ENCODE measurements around the gene DNAJB9.
A peak's percentile ranks its signal among the peaks of the same experiment; 100 is the strongest.
"Not testable (repeated sequence)": the region's sequence is repeated elsewhere in the genome, so short reads cannot be mapped to it uniquely, and the experiment has no call there.

The DNAJB9 gene

GRCh38 chr7:108569381-108570145, at the start of gene DNAJB9, which contains the start of gene THAP5:
Gene DNAJB9 (plus strand): TSS chr7:108569874. CDS start chr7:108571727, 1,853 bp downstream.
Gene THAP5 (minus strand): TSS chr7:108569706. CDS start chr7:108569569, 137 bp downstream.
- DNase-seq (ENCODE audit: low spot score), result peak; percentile 99

GRCh38 chr7:108522780-108523179, 46.9 kb upstream of the DNAJB9 start:
- no peak for DNase-seq (ENCODE audit: low spot score)

GRCh38 chr7:108525327-108525984, 44.2 kb upstream of the DNAJB9 start:
- DNase-seq (ENCODE audit: low spot score), result peak; percentile 39

GRCh38 chr7:108525985-108526767, 43.5 kb upstream of the DNAJB9 start, which contains the start of gene PNPLA8:
Gene PNPLA8 (minus strand): TSS chr7:108526135. CDS start chr7:108515491, 10,644 bp downstream.
- DNase-seq (ENCODE audit: low spot score), result peak; percentile 99

- DNase-seq (ENCODE audit: low spot score), result no peak
Observed at GRCh38 chr7:108526768-108527017, 43.0 kb upstream of the DNAJB9 start.

- no peak for DNase-seq (ENCODE audit: low spot score)
Observed at GRCh38 chr7:108528183-108528712, 41.4 kb upstream of the DNAJB9 start.

GRCh38 chr7:108529341-108529740, 40.3 kb upstream of the DNAJB9 start:
- DNase-seq (ENCODE audit: low spot score), result no peak

GRCh38 chr7:108533712-108534111, 36.0 kb upstream of the DNAJB9 start:
- DNase-seq (ENCODE audit: low spot score), result no peak

- DNase-seq (ENCODE audit: low spot score), result no peak
Observed at GRCh38 chr7:108535257-108535656, 34.4 kb upstream of the DNAJB9 start.

GRCh38 chr7:108535744-108536143, 33.9 kb upstream of the DNAJB9 start:
- DNase-seq (ENCODE audit: low spot score), result no peak

- peak; percentile 28 for DNase-seq (ENCODE audit: low spot score)
Observed at GRCh38 chr7:108537229-108537628, 32.4 kb upstream of the DNAJB9 start.

GRCh38 chr7:108538236-108538635, 31.4 kb upstream of the DNAJB9 start:
- peak; percentile 87 for DNase-seq (ENCODE audit: low spot score)

- not testable (repeated sequence) for DNase-seq (ENCODE audit: low spot score)
Observed at GRCh38 chr7:108538685-108539084, 31.0 kb upstream of the DNAJB9 start.

- DNase-seq (ENCODE audit: low spot score), result no peak
Observed at GRCh38 chr7:108541478-108541877, 28.2 kb upstream of the DNAJB9 start.

- not testable (repeated sequence) for DNase-seq (ENCODE audit: low spot score)
Observed at GRCh38 chr7:108548141-108548896, 21.4 kb upstream of the DNAJB9 start.

GRCh38 chr7:108556665-108557064, 13.0 kb upstream of the DNAJB9 start:
- not testable (repeated sequence) for DNase-seq (ENCODE audit: low spot score)

GRCh38 chr7:108557191-108557590, 12.5 kb upstream of the DNAJB9 start:
- DNase-seq (ENCODE audit: low spot score), result no peak

GRCh38 chr7:108557617-108558016, 12.1 kb upstream of the DNAJB9 start:
- DNase-seq (ENCODE audit: low spot score), result no peak

- no peak for DNase-seq (ENCODE audit: low spot score)
Observed at GRCh38 chr7:108559253-108559652, 10.4 kb upstream of the DNAJB9 start.

GRCh38 chr7:108561047-108561619, 8.5 kb upstream of the DNAJB9 start:
- DNase-seq (ENCODE audit: low spot score), result no peak

- DNase-seq (ENCODE audit: low spot score), result peak; percentile 11
Observed at GRCh38 chr7:108565987-108566386, 3.7 kb upstream of the DNAJB9 start.

Measured in hematopoietic multipotent progenitor cell treated with erythropoietin and hydrocortisone succinate and interleukin-3 and kit ligand, for 15 days (in vitro differentiated cells).